Measurements from ENCODE around the gene CILP2. TPM values are rescaled to one million over a fixed set of nuclear protein-coding genes. Genes with fewer than 3 reads are reported as not detected.

The CILP2 gene
- total and polyA plus RNA-seq, 2 of the 8 experiments (the other 6 are each of a cell fraction or from before 2014, with no cell fraction given) = 4.4 to 5.8 TPM

GRCh38 chr19:19533841-19534240, 4.2 kb upstream of the CILP2 start:
- Histone ChIP-seq H3K79me2 (ENCODE audit: control insufficient read depth in 1 of 2, insufficient read depth in 2 of 2, low read length in 2 of 2) (no peaks in the 10 kb centered on the region), H3K9ac (replicated peaks in 1 of 4; ENCODE audit: extremely low read depth in 1 of 4, low read depth in 3 of 4, low read length in 3 of 4) (no peak overlapping the region), H3K18ac (ENCODE audit: extremely low read depth, low read length) (no peak overlapping the region), H2BK15ac (ENCODE audit: low read length) (no peak overlapping the region), H4K8ac (ENCODE audit: extremely low read depth, insufficient read depth, low read length) (no peak overlapping the region), H3K36me3 (ENCODE audit: control insufficient read depth in 2 of 4, insufficient read depth in 4 of 4, low read length in 3 of 4) (peaks cover 0 to 5% (median 0%) of the 10 kb centered on the region in 4 experiments; a peak in 3 of 8 replicates), H4K5ac (ENCODE audit: insufficient read length, low read depth, low read length) (no peak overlapping the region), H3K79me1 (ENCODE audit: low read depth, low read length) (no peaks in the 10 kb centered on the region), H3K4me1 (replicated peaks in 1 of 4; ENCODE audit: control insufficient read depth in 3 of 4, insufficient read depth in 4 of 4, low read length in 3 of 4) (peaks cover 0 to 8% (median 3%) of the 10 kb centered on the region in 4 experiments; a peak in 3 of 7 replicates), H3K56ac (replicated peaks; ENCODE audit: insufficient read length, low read depth, low read length) (no peak overlapping the region), H3K23ac (ENCODE audit: insufficient read length) (no peak overlapping the region), H2AK5ac (ENCODE audit: low read depth, low read length) (no peak overlapping the region), H2BK120ac (replicated peaks; ENCODE audit: low read depth, low read length) (no peak overlapping the region), H4K91ac (replicated peaks; ENCODE audit: insufficient read length, low read length) (no peak overlapping the region), H3K4me3 (ENCODE audit: extremely low read depth in 1 of 4, insufficient read depth in 2 of 4, low read depth in 3 of 4, low read length in 4 of 4) (no peak overlapping the region), H3K4me2 (ENCODE audit: insufficient read depth in 1 of 2, low read depth in 2 of 2, low read length in 2 of 2) (no peak overlapping the region), H2AFZ (ENCODE audit: low read length) (no peak overlapping the region), H2BK20ac (ENCODE audit: low read length) (no peak overlapping the region), H2BK5ac (ENCODE audit: low read depth, low read length) (no peak overlapping the region), H4K20me1 (replicated peaks in 1 of 2; ENCODE audit: control insufficient read depth in 1 of 2, insufficient read depth in 2 of 2, low read length in 2 of 2) (peaks cover 6 to 17% of the 10 kb centered on the region in 2 experiments), H3K14ac (ENCODE audit: insufficient read length) (no peak overlapping the region), H3K27me3 (replicated peaks in 1 of 4; ENCODE audit: control insufficient read depth in 3 of 4, extremely low read depth in 1 of 4, insufficient read depth in 3 of 4, low read length in 3 of 4) (peaks cover 2 to 9% (median 6%) of the 10 kb centered on the region in 4 experiments; a peak in 6 of 7 replicates), H3K27ac (ENCODE audit: low read depth, low read length) (no peak overlapping the region), H3K9me3 (ENCODE audit: insufficient read depth in 2 of 2, low read depth in 1 of 2, low read length in 1 of 2) (no peaks in the 10 kb centered on the region), H3K4ac (replicated peaks; ENCODE audit: insufficient read length, low read depth, low read length) (no peak overlapping the region), H2BK12ac (ENCODE audit: low read depth, low read length) (no peak overlapping the region), H3K23me2 (ENCODE audit: low read depth, low read length) (peaks cover 6% of the 10 kb centered on the region; the same call in 1 of the 2 replicates)
- ChIA-PET POLR2A (ENCODE audit: partially characterized antibody) (interaction anchor here (0.8 to 2.6 kb wide), 4 partner anchors 14 to 44 kb away, joined by 3 to 10 read pairs (median 6); partner anchors contain the start of genes NDUFA13 and TSSK6), CTCF (ENCODE audit: partially characterized antibody) (interaction anchor here (1.9 to 8.2 kb wide), 4 partner anchors 19 to 106 kb away, joined by 4 to 104 read pairs (median 16); no protein-coding TSS in a partner anchor)
- FAIRE-seq = no peak
- DNase-seq (ENCODE audit: low read depth in 1 of 2, low spot score in 2 of 2) = no peak
- WGBS, 2 experiments (ENCODE audit: extremely low coverage in 1 of 2, insufficient coverage in 1 of 2, insufficient read length in 1 of 2, insufficient replicate concordance in 2 of 2, low coverage in 1 of 2, low lambda C conversion rate in 2 of 2, missing lambda C conversion rate in 1 of 2) = 89% methylated on average over 6 of the region's 6 CpGs; no CpG with 5 or more reads in 1 of the 2 experiments
- TF ChIP-seq POLR2A (IDR thresholded peaks at IDR 0.05; ENCODE audit: control extremely low read depth in 1 of 2, low read depth in 2 of 2, low read length in 2 of 2) (no peak), POLR2AphosphoS5 (IDR thresholded peaks at IDR 0.05; ENCODE audit: low read depth, low read length) (no peak), SP1 (IDR thresholded peaks at IDR 0.05; ENCODE audit: low read depth, low read length) (no peak), GABPA (IDR thresholded peaks at IDR 0.05; ENCODE audit: borderline replicate concordance, insufficient read depth, low read length) (no peak), CREB1 (IDR thresholded peaks at IDR 0.05) (no peak), CHD2 (IDR thresholded peaks at IDR 0.05; ENCODE audit: low read length) (no peak), RAD21 (IDR thresholded peaks at IDR 0.05 in 1 of 2, conservative IDR thresholded peaks at IDR 0.05 in 1 of 2; ENCODE audit: low read depth in 2 of 2, low read length in 2 of 2) (no peak), BRCA1 (IDR thresholded peaks at IDR 0.05; ENCODE audit: low read depth, low read length) (no peak), RBBP5 (IDR thresholded peaks at IDR 0.05; ENCODE audit: borderline replicate concordance, low read depth, low read length) (no peak), JUN (IDR thresholded peaks at IDR 0.05; ENCODE audit: low read depth, low read length) (no peak), EZH2 (IDR thresholded peaks at IDR 0.05; ENCODE audit: low read depth, low read length, severe bottlenecking) (no peak), FOSL1 (IDR thresholded peaks at IDR 0.05; ENCODE audit: insufficient read depth, low read depth, low read length) (no peak), TCF12 (IDR thresholded peaks at IDR 0.05; ENCODE audit: low read depth, low read length) (no peak), SIX5 (IDR thresholded peaks at IDR 0.05; ENCODE audit: low read depth, low read length) (no peak), RNF2 (IDR thresholded peaks at IDR 0.05; ENCODE audit: borderline replicate concordance, low read depth, low read length, missing control alignments, poor library complexity, severe bottlenecking) (no peak)

Data from H1 (cell line).